Gastrocnemius medialis (tissue), 4 donors: ENCODE results near the gene SGSM2. TPM values are rescaled to one million over a fixed set of nuclear protein-coding genes. Genes with fewer than 3 reads are reported as not detected.
A peak's percentile ranks its signal among the peaks of the same experiment; 100 is the strongest.

Source experiments
- ATAC-seq, 2 donors: fragments of 150-250 bp; one replicate each; pipeline ENCODE4 v1.9.1; 2016
- DNase-seq, 2 donors: peaks; one replicate each; pipeline ENCODE4 v3.0.0-alpha.2; 2019
- H3K27ac ChIP-seq, 4 donors: fragments of 200-600 bp; sonication (generic); 1 replicate in 1 of 4; 2 replicates in 3 of 4; pipeline ENCODE4 v1.5.1; 2016 to 2018; ENCODE audit warnings: mild to moderate bottlenecking in 2 of 4, moderate library complexity in 1 of 4
- H3K27me3 ChIP-seq, 3 donors: fragments of 200-600 bp; sonication (generic) in 2 of 3; 1 replicate in 1 of 3; 2 replicates in 2 of 3; pipeline versions ENCODE4 v1.5.1 to v1.6.0; 2016 to 2019; ENCODE audit warnings: mild to moderate bottlenecking in 1 of 3, moderate library complexity in 1 of 3
- H3K36me3 ChIP-seq, 2 donors: fragments of 200-600 bp; sonication (generic) in 1 of 2; one replicate each; pipeline ENCODE4 v1.5.1; 2017 to 2018
- H3K4me1 ChIP-seq, 2 donors: fragments of 200-600 bp; sonication (generic) in 1 of 2; one replicate each; pipeline ENCODE4 v1.5.1; 2016 to 2017; ENCODE audit warnings: mild to moderate bottlenecking in 2 of 2
- H3K4me3 ChIP-seq, 4 donors: fragments of 200-600 bp; sonication (generic) in 3 of 4; 1 replicate in 1 of 4; 2 replicates in 3 of 4; pipeline ENCODE4 v1.5.1; 2016 to 2019; ENCODE audit warnings: mild to moderate bottlenecking in 2 of 4
- H3K9me3 ChIP-seq, 3 donors: fragments of 200-600 bp; sonication (generic) in 2 of 3; 1 replicate in 1 of 3; 2 replicates in 2 of 3; pipeline ENCODE4 v1.5.1; 2016 to 2019
- CTCF ChIP-seq, 5 experiments: fragments of 450-650 bp in 3 of 5; fragments of 200-600 bp in 2 of 5; sonication (generic) in 2 of 5; IDR thresholded peaks in 4 of 5; conservative IDR thresholded peaks in 1 of 5; 1 replicate in 4 of 5; 2 replicates in 1 of 5; pipeline ENCODE4 v1.5.1; 2016 to 2019; ENCODE audit warnings: antibody characterized with exemption in 5 of 5, mild to moderate bottlenecking in 3 of 5, moderate library complexity in 3 of 5
- POLR2A ChIP-seq, 2 donors: fragments of 450-650 bp; IDR thresholded peaks; one replicate each; pipeline ENCODE4 v1.6.1; 2017; ENCODE audit warnings: antibody characterized with exemption in 2 of 2, mild to moderate bottlenecking in 2 of 2, moderate library complexity in 2 of 2
- in situ Hi-C, 4 donors: fragments of 200-750 bp; cut with MboI; loops; one replicate each; pipeline versions ENCODE4 v1.15.0 to v1.8.0; 2017; ENCODE audit warnings: low sequenced_read_pairs in 4 of 4
- intact Hi-C: fragments of 100-400 bp; cut with DNase I; formaldehyde crosslinking; loops from one replicate; pipeline ENCODE4 v1.15.1; 2023; ENCODE audit warnings: low total_unique reads
- total RNA-seq, 4 donors: library from RNA; depleted of rRNA; stranded (reverse); fragments of >200 nt; gene quantifications; one replicate each; pipeline versions ENCODE4 v1.1.0 to v1.2.3, GENCODE V29; 2016

SGSM2 gene
- total RNA-seq, 4 donors from 2014 or later: 6.1 to 20.1 (median 9.6) TPM

DNA sequence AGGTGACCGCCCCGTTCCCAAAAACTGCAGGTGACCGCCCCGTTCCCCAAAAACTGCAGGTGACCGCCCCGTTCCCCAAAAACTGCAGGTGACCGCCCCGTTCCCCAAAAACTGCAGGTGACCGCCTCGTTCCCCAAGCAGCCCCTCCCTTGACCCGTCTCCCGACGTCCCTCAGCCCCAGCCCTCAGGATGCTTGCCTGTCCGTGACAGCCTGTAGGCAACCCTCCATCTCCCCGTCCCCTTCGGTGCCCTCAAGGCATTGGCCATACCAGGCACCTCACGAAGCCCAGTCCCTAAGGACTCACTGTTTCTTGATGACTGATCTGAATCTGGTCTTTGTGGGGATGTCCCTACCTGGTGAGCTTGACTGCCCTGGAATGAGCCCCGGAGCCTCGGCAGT lies 25.1 kb downstream of the SGSM2 start:
- intact Hi-C loops: loop anchor here (10.0 kb wide), 1 partner anchor 52 kb away; no protein-coding TSS in a partner anchor
- no peaks in the 10 kb centered on the region for H3K9me3 ChIP-seq
- ATAC-seq (no peak), DNase-seq (no peak)
- no peaks in the 10 kb centered on the region for H3K27me3 ChIP-seq
- TF ChIP-seq CTCF (IDR thresholded peaks at IDR 0.05 in 4 of 5, conservative IDR thresholded peaks at IDR 0.05 in 1 of 5): no peak
- TF ChIP-seq POLR2A (IDR thresholded peaks at IDR 0.05): no peak
- H3K4me1 ChIP-seq: peaks cover 19 to 21% of the 10 kb centered on the region in 2 donors
- no peak overlapping the region for H3K4me3 ChIP-seq
- no peak overlapping the region for H3K27ac ChIP-seq
- in situ Hi-C loops: no loop called here
- no peaks in the 10 kb centered on the region for H3K36me3 ChIP-seq

DNA sequence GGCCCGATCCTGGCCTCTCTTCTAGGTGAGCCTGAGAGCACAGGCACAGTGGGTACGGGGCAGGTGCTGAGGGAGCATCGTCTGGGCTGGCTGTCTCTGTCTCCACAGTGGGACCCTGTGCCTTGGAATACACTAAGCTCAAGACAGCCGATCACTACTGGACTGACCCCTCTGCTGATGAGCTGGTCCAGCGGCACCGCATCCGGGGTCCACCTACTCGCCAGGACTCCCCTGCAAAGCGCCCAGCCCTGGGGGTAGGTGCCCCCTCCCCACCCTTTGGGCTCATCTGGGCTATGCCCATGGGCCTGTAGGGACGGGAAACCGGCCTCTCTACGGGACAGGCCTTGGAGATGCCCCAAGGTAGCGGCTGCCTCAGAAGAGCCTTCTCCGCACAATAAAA lies 25.6 kb downstream of the SGSM2 start:
- TF ChIP-seq POLR2A (IDR thresholded peaks at IDR 0.05) (no peak), CTCF (IDR thresholded peaks at IDR 0.05 in 4 of 5, conservative IDR thresholded peaks at IDR 0.05 in 1 of 5) (no peak)
- H3K27ac ChIP-seq: no peak overlapping the region
- intact Hi-C loops (loop anchor here (10.0 kb wide), 1 partner anchor 52 kb away; no protein-coding TSS in a partner anchor), in situ Hi-C loops (no loop called here)
- H3K36me3 ChIP-seq: no peaks in the 10 kb centered on the region
- no peaks in the 10 kb centered on the region for H3K9me3 ChIP-seq
- no peak for DNase-seq
- H3K4me1 ChIP-seq: peaks cover 19 to 21% of the 10 kb centered on the region in 2 donors
- ATAC-seq: no peak
- H3K4me3 ChIP-seq: no peak overlapping the region
- no peaks in the 10 kb centered on the region for H3K27me3 ChIP-seq

GRCh38 chr17:2363318-2363717 lies 26.0 kb downstream of the SGSM2 start:
- no peaks in the 10 kb centered on the region for H3K9me3 ChIP-seq
- peak overlapping the region in 1 of 4 donors; percentile 60 for H3K27ac ChIP-seq
- H3K27me3 ChIP-seq: no peaks in the 10 kb centered on the region
- TF ChIP-seq CTCF (IDR thresholded peaks at IDR 0.05 in 4 of 5, conservative IDR thresholded peaks at IDR 0.05 in 1 of 5) (no peak), POLR2A (IDR thresholded peaks at IDR 0.05) (no peak)
- no peak overlapping the region for H3K4me3 ChIP-seq
- DNase-seq: no peak
- no peaks in the 10 kb centered on the region for H3K36me3 ChIP-seq
- intact Hi-C loops: loop anchor here (10.0 kb wide), 1 partner anchor 51 kb away; no protein-coding TSS in a partner anchor
- in situ Hi-C loops: no loop called here
- no peak for ATAC-seq
- peaks cover 19 to 21% of the 10 kb centered on the region in 2 donors for H3K4me1 ChIP-seq

GRCh38 chr17:2363851-2364762 lies 26.8 kb downstream of the SGSM2 start:
- peaks cover 19 to 21% of the 10 kb centered on the region in 2 donors for H3K4me1 ChIP-seq
- H3K36me3 ChIP-seq: no peaks in the 10 kb centered on the region
- intact Hi-C loops (loop anchor here (1.0 to 10.0 kb wide), 2 partner anchors 17 to 51 kb away; no protein-coding TSS in a partner anchor), in situ Hi-C loops (no loop called here)
- DNase-seq: peak; percentile 76 to 89
- peak; percentile 94 to 96 for ATAC-seq
- H3K9me3 ChIP-seq: no peaks in the 10 kb centered on the region
- no peaks in the 10 kb centered on the region for H3K27me3 ChIP-seq
- H3K27ac ChIP-seq: peak overlapping the region; percentile 58 to 71 (median 64)
- no peak overlapping the region for H3K4me3 ChIP-seq
- TF ChIP-seq POLR2A (IDR thresholded peaks at IDR 0.05): no peak
- TF ChIP-seq CTCF (IDR thresholded peaks at IDR 0.05 in 4 of 5, conservative IDR thresholded peaks at IDR 0.05 in 1 of 5): no peak
